Fibroblast of pulmonary artery (primary cell): ENCODE results near the gene UNC13A.

Source experiments
- DNase-seq: peaks from one replicate; pipeline ENCODE4 v3.0.0-alpha.2; 2010; ENCODE audit warnings: low read depth
- H3K4me3 ChIP-seq: replicated peaks from 2 replicates; pipeline ENCODE4 v1.5.1; 2011; ENCODE audit warnings: low read depth, mild to moderate bottlenecking, control low read depth, low read length, moderate library complexity
- TF ChIP-seq, protein P1 (sequence below): IDR thresholded peaks from 2 replicates; pipeline ENCODE4 v1.5.1; 2011; ENCODE audit warnings: mild to moderate bottlenecking, control low read depth, low read length, inconsistent platforms; ENCODE audit errors: missing control alignments

Gene UNC13A

DNA sequence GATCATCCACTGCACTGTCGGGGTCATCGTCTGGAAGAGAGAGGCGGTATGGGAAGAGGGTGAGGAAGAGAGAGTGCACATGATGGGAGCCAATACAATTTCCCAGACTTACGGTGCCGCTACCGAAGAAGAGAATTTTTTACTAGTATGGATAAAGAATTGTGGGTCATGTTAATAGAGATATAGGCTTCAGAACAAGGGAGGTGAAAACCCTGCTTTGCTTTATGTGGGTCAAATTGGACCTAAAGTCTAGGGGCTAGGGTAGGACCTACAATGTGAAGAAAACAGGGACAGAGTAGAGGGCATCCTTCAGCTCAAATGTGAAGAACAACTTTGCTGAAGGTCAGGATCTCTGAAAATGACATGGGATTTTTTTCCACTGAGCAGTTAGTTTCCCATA lies 29.9 kb downstream of the UNC13A start:
- TF ChIP-seq, protein P1, sequence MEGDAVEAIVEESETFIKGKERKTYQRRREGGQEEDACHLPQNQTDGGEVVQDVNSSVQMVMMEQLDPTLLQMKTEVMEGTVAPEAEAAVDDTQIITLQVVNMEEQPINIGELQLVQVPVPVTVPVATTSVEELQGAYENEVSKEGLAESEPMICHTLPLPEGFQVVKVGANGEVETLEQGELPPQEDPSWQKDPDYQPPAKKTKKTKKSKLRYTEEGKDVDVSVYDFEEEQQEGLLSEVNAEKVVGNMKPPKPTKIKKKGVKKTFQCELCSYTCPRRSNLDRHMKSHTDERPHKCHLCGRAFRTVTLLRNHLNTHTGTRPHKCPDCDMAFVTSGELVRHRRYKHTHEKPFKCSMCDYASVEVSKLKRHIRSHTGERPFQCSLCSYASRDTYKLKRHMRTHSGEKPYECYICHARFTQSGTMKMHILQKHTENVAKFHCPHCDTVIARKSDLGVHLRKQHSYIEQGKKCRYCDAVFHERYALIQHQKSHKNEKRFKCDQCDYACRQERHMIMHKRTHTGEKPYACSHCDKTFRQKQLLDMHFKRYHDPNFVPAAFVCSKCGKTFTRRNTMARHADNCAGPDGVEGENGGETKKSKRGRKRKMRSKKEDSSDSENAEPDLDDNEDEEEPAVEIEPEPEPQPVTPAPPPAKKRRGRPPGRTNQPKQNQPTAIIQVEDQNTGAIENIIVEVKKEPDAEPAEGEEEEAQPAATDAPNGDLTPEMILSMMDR = no peak
- H3K4me3 ChIP-seq = no peak overlapping the region
- DNase-seq = no peak

GRCh38 chr19:17656970-17657369 lies 31.2 kb downstream of the UNC13A start:
- TF ChIP-seq, protein P1 = no peak
- H3K4me3 ChIP-seq = no peak overlapping the region
- DNase-seq = no peak

GRCh38 chr19:17655751-17656472 lies 32.2 kb downstream of the UNC13A start:
- no peak overlapping the region for H3K4me3 ChIP-seq
- TF ChIP-seq, protein P1 = no peak
- DNase-seq = no peak

DNA sequence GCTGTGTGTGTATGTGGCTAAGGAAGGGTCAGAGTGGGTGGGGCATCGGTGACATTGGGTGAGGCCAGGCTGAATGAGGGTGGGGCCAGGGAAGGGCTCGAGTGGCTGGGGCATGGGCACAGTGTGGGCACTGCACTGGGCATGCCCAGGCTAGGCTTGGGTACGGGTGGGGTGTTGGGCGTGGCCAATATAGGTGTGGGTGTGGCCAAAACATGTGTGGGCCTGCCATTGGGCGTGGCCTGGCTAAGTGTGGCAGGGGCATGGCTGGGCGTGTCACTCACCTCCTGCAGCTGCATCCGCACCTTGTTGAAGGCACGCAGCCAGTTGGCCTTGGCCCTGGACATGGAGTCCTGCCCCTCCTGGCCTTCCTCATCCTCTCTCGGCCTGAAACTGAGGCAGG lies 33.2 kb downstream of the UNC13A start:
- TF ChIP-seq, protein P1 = no peak
- H3K4me3 ChIP-seq = no peak overlapping the region
- DNase-seq = no peak

- no peak overlapping the region for H3K4me3 ChIP-seq
- DNase-seq = no peak
- TF ChIP-seq, protein P1 = no peak
Measured at GRCh38 chr19:17652627-17653026, 35.5 kb downstream of the UNC13A start.

DNA sequence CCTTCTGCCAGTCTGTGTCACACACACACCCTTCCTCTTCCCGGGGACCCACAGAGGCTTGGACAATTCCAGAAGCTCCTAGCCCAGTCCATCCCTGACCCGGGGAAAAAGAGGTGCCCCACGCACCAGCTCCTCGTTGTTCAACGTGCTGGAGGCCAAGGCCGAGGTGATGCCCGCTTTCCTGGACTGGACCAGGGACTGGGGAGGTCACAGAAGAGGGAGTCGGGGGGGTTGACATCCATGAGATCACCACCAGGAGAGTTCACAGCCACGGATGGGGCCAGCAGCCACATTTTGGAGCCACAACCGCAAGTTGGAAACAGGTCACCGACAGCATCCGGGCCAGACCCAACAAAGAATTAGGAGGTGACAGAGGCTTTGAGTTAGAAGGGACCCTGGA lies 39.4 kb downstream of the UNC13A start:
- H3K4me3 ChIP-seq = no peak overlapping the region
- TF ChIP-seq, protein P1 = no peak
- DNase-seq = no peak

- no peak overlapping the region for H3K4me3 ChIP-seq
- TF ChIP-seq, protein P1 = no peak
- no peak for DNase-seq
Measured at GRCh38 chr19:17648097-17648660, 40.0 kb downstream of the UNC13A start.
